Activated CD8-positive, alpha-beta memory T cell treated with anti-CD3 and anti-CD28 coated beads, Interleukin-2, amount 10 ng/mL, durations not matched to agents 7 days and 5 days (primary cell): Measurements from ENCODE around the gene MOSMO. TPM values are rescaled to one million over a fixed set of nuclear protein-coding genes. Genes with fewer than 3 reads are reported as not detected.
"Not testable (repeated sequence)": the region's sequence is repeated elsewhere in the genome, so short reads cannot be mapped to it uniquely, and the experiment has no call there.

Experiments used
- ATAC-seq: fragments of 150-1000 bp; cut with Tn5 transposase; one replicate; pipeline ENCODE4 v1.10.0; 2021; ENCODE audit warnings: moderate library complexity
- CTCF ChIA-PET: fragments of 350-600 bp; sonication (Branson Sonifier 250); formaldehyde crosslinking; loops from one replicate; lab custom pipeline; 2021; ENCODE audit warnings: antibody characterized with exemption; lab: Charles Lee
- DNase-seq: peaks from one replicate; pipeline ENCODE4 v3.0.0-alpha.2; 2020
- H3K27ac Mint-ChIP-seq: one replicate; pipeline ENCODE4 v1.8.0; 2021; ENCODE audit warnings: mild to moderate bottlenecking, mixed read lengths
- H3K27me3 Mint-ChIP-seq: one replicate; pipeline ENCODE4 v1.8.0; 2021; ENCODE audit warnings: mixed read lengths
- H3K36me3 Mint-ChIP-seq: one replicate; pipeline ENCODE4 v1.8.0; 2021; ENCODE audit warnings: mild to moderate bottlenecking, mixed read lengths
- H3K4me1 Mint-ChIP-seq: one replicate; pipeline ENCODE4 v1.8.0; 2021; ENCODE audit warnings: mixed read lengths
- H3K4me3 Mint-ChIP-seq: one replicate; pipeline ENCODE4 v1.8.0; 2021; ENCODE audit warnings: mild to moderate bottlenecking, moderate library complexity, mixed read lengths
- H3K9me3 Mint-ChIP-seq: one replicate; pipeline ENCODE4 v1.8.0; 2022; ENCODE audit warnings: low read depth, mixed read lengths
- total RNA-seq, 2 experiments: library from RNA; stranded (reverse); gene quantifications; one replicate each; pipeline ENCODE4 v1.2.3, GENCODE V29; 2021

MOSMO gene
- total RNA-seq, 2 experiments from 2014 or later = 10.2 to 12.6 TPM

DNA sequence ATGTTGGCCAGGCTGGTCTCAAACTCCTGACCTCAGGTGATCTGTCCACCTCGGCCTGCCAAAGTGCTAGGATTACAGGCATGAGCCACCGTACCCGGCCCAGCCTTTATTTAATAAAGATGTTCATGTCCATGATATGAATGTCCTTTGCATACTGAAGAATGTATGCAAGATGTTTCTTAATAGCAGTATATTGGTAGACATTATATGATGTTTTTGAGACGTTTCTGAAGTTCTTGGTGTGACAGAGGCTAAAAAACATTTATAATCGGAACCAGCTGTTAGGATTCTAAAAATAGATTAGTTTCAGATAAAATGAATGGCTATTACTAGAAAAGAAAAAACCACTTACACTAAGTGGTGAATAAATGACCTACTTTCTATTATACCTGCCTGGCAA is 18.8 kb upstream of the MOSMO start:
- CTCF ChIA-PET = interaction anchor here (1.5 to 2.2 kb wide), 4 partner anchors 10 to 200 kb away, joined by 4 to 12 read pairs (median 8); no protein-coding TSS in a partner anchor
- peaks cover 21% of the 10 kb centered on the region for H3K4me1 Mint-ChIP-seq
- H3K9me3 Mint-ChIP-seq = no peaks in the 10 kb centered on the region
- H3K36me3 Mint-ChIP-seq = peaks cover 7% of the 10 kb centered on the region
- DNase-seq (no peak), ATAC-seq (no peak)
- H3K27me3 Mint-ChIP-seq = no peaks in the 10 kb centered on the region
- H3K27ac Mint-ChIP-seq = no peak overlapping the region
- H3K4me3 Mint-ChIP-seq = no peak overlapping the region

- Mint-ChIP-seq H3K27me3 (no peaks in the 10 kb centered on the region), H3K4me1 (peaks cover 21% of the 10 kb centered on the region), H3K4me3 (no peak overlapping the region), H3K9me3 (no peaks in the 10 kb centered on the region), H3K27ac (no peak overlapping the region), H3K36me3 (peaks cover 5% of the 10 kb centered on the region)
- ATAC-seq = no peak
- DNase-seq = no peak
- CTCF ChIA-PET = interaction anchor here (1.1 to 2.2 kb wide), 7 partner anchors 9 to 199 kb away, joined by 4 to 12 read pairs (median 6); no protein-coding TSS in a partner anchor
These were observed 18.2 kb upstream of the MOSMO start for GRCh38 chr16:21989751-21990150.

DNA sequence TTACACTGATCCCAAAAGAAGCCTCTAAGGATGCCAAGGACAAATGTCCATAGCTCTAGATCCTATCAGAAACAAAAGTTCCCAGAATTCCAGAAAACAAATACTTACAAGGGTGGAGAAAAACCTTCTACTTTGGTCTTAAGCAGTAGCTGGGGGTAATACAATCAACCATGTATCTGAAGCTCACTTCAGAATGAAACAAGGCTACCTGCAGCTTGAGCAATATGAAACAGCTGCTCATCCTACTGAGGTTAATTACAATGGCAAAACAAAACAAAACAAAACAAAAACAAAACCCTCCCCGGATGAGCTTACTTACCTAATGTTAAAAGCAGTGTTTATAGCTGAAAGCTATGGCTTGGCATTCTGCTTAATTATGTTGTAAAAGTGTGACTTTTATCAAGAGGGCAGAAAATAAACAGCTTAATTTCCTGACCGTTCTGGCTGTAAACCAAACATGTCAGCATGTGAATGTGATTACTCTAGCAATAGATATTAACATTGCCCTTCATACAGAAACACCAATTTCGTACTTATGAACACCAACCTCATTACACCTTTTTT is 17.4 kb upstream of the MOSMO start:
- no peak for ATAC-seq
- Mint-ChIP-seq H3K4me3 (no peak overlapping the region), H3K9me3 (no peaks in the 10 kb centered on the region), H3K27ac (no peak overlapping the region), H3K36me3 (peaks cover 2% of the 10 kb centered on the region), H3K27me3 (no peaks in the 10 kb centered on the region), H3K4me1 (peaks cover 21% of the 10 kb centered on the region)
- no peak for DNase-seq
- CTCF ChIA-PET = interaction anchor here (1.1 to 2.2 kb wide), 10 partner anchors 8 to 198 kb away, joined by 3 to 12 read pairs (median 6); no protein-coding TSS in a partner anchor

GRCh38 chr16:21991621-21992020 is 16.3 kb upstream of the MOSMO start:
- peak; percentile 30 for ATAC-seq
- Mint-ChIP-seq H3K27me3 (no peaks in the 10 kb centered on the region), H3K9me3 (no peaks in the 10 kb centered on the region), H3K27ac (no peak overlapping the region), H3K36me3 (no peaks in the 10 kb centered on the region), H3K4me1 (peaks cover 21% of the 10 kb centered on the region), H3K4me3 (no peak overlapping the region)
- CTCF ChIA-PET = interaction anchor here (1.2 to 4.7 kb wide), 4 partner anchors 9 to 107 kb away, joined by 3 to 20 read pairs (median 4); no protein-coding TSS in a partner anchor
- no peak for DNase-seq

GRCh38 chr16:21994856-21995465 is 12.9 kb upstream of the MOSMO start:
- Mint-ChIP-seq H3K9me3 (no peaks in the 10 kb centered on the region), H3K27me3 (no peaks in the 10 kb centered on the region), H3K27ac (no peak overlapping the region), H3K4me1 (peaks cover 17% of the 10 kb centered on the region), H3K4me3 (no peak overlapping the region), H3K36me3 (no peaks in the 10 kb centered on the region)
- CTCF ChIA-PET = interaction anchor here (4.7 kb wide), 1 partner anchor 83 kb away, joined by 20 read pairs; no protein-coding TSS in a partner anchor
- no peak for DNase-seq
- ATAC-seq = no peak

DNA sequence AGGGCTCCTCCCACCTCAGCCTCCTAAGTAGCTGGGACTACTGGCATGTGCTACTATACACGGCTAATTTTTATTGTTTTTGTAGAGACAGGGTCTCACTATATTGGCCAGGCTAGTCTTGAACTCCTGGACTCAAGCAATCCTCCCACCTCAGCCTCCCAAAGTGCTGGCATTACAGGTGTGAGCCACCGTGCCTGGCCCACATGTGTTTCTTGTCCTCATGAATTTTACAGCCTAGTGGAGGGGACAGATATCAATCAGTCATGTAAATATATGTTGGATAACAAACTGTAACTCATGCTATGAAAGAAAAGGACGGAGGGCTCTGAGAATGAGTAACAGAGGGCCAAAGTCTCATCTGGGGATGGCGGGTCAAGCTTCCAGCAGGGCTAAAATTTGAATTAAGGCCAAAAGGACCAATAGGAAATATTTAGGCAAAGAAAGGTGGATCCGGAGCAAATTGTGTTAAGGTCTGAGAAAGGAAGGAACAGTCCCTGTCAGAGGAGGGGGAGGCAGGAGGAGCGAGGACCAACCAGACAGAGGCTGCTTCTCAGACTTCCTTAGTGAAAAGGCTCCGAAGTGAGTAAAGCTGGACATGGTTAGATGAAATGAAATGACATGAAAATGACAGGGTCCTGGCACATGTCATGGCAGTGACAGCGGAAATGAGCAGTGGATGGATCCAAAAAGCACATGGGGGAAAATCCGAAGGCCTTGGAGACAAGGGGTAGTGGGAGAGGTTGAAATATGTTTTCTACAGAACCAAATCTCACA is 10.8 kb upstream of the MOSMO start:
- CTCF ChIA-PET = interaction anchor here (1.4 to 16.4 kb wide), 4 partner anchors 81 to 191 kb away, joined by 3 to 296 read pairs (median 41); no protein-coding TSS in a partner anchor
- Mint-ChIP-seq H3K4me1 (peaks cover 11% of the 10 kb centered on the region), H3K36me3 (no peaks in the 10 kb centered on the region), H3K27me3 (no peaks in the 10 kb centered on the region), H3K9me3 (no peaks in the 10 kb centered on the region), H3K4me3 (no peak overlapping the region), H3K27ac (no peak overlapping the region)
- ATAC-seq = no peak
- no peak for DNase-seq

GRCh38 chr16:21997697-21998480 is 10.0 kb upstream of the MOSMO start:
- H3K4me1 Mint-ChIP-seq = peaks cover 9% of the 10 kb centered on the region
- no peaks in the 10 kb centered on the region for H3K9me3 Mint-ChIP-seq
- no peaks in the 10 kb centered on the region for H3K36me3 Mint-ChIP-seq
- DNase-seq = no peak
- no peaks in the 10 kb centered on the region for H3K27me3 Mint-ChIP-seq
- no peak for ATAC-seq
- no peak overlapping the region for H3K27ac Mint-ChIP-seq
- H3K4me3 Mint-ChIP-seq = no peak overlapping the region
- CTCF ChIA-PET = interaction anchor here (1.1 to 16.4 kb wide), 6 partner anchors 9 to 190 kb away, joined by 3 to 296 read pairs (median 15); no protein-coding TSS in a partner anchor

DNA sequence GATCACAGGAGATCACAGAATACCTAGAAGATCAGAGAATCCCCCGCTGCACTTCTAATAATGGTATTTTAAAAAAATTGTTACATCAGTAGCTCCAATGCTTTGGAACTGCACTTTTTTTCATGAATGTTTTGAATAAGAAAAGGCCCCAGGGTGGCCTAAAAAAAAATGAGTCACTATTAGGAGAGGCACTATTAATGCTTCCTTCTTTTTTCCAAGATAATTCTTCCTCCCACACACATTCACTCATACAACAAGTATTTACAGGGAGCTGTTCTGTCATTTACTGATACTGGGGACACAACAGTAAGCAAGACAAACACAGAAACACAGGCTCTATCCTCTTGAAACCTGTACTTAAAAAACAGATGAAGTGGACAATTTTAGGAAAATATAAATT is 6.3 kb upstream of the MOSMO start:
- H3K4me3 Mint-ChIP-seq = no peak overlapping the region
- no peaks in the 10 kb centered on the region for H3K9me3 Mint-ChIP-seq
- H3K27ac Mint-ChIP-seq = no peak overlapping the region

GRCh38 chr16:22002047-22002446 is 5.9 kb upstream of the MOSMO start:
- CTCF ChIA-PET = interaction anchor here (0.7 to 16.4 kb wide), 19 partner anchors 10 to 298 kb away, joined by 3 to 296 read pairs (median 4); partner anchors contain the start of gene VWA3A
- DNase-seq, ATAC-seq, H3K27ac Mint-ChIP-seq, H3K9me3 Mint-ChIP-seq, H3K4me3 Mint-ChIP-seq, H3K27me3 Mint-ChIP-seq, H3K36me3 Mint-ChIP-seq: not testable (repeated sequence)
- peaks cover 14% of the 10 kb centered on the region for H3K4me1 Mint-ChIP-seq

More for the DNA sequence above, 6.3 kb upstream of the MOSMO start:
- Mint-ChIP-seq H3K36me3 (no peaks in the 10 kb centered on the region), H3K4me1 (peaks cover 10% of the 10 kb centered on the region), H3K27me3 (no peaks in the 10 kb centered on the region)
- DNase-seq (no peak), ATAC-seq (no peak)
- CTCF ChIA-PET = interaction anchor here (0.8 to 16.4 kb wide), 18 partner anchors 10 to 299 kb away, joined by 3 to 296 read pairs (median 4); partner anchors contain the start of gene VWA3A

DNA sequence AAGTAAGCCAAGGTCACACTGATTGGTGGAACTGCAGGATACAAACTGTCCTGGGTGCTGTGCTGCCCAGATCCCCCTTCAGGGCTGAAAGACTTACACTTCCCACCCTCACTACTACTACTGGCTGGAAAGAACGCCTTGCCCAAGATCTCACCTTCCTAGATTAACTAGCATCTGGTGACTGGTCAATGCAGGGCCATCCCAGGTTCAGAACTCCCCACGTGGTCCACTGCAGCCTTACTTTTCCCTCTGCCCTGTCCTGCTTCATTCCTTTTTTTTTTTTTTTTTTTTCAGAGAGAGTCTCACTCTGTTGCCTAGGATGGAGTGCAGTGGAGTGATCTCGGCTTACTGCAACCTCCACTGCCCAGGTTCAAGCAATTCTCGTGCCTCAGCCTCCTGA is 4.7 kb upstream of the MOSMO start:
- Mint-ChIP-seq H3K4me3 (no peak overlapping the region), H3K36me3 (no peaks in the 10 kb centered on the region), H3K27me3 (no peaks in the 10 kb centered on the region), H3K27ac (no peak overlapping the region), H3K4me1 (peaks cover 18% of the 10 kb centered on the region), H3K9me3 (no peaks in the 10 kb centered on the region)
- DNase-seq (no peak), ATAC-seq (no peak)
- CTCF ChIA-PET = interaction anchor here (0.9 to 16.4 kb wide), 5 partner anchors 13 to 185 kb away, joined by 5 to 296 read pairs (median 12); no protein-coding TSS in a partner anchor

- DNase-seq (no peak), ATAC-seq (no peak)
- Mint-ChIP-seq H3K27me3 (no peaks in the 10 kb centered on the region), H3K4me3 (no peak overlapping the region), H3K4me1 (peaks cover 22% of the 10 kb centered on the region), H3K36me3 (no peaks in the 10 kb centered on the region), H3K27ac (no peak overlapping the region), H3K9me3 (no peaks in the 10 kb centered on the region)
- CTCF ChIA-PET = interaction anchor here (9.8 to 16.4 kb wide), 2 partner anchors 74 to 184 kb away, joined by 102 to 296 read pairs; no protein-coding TSS in a partner anchor
These were observed 3.6 kb upstream of the MOSMO start for GRCh38 chr16:22004341-22004740.

GRCh38 chr16:22005746-22006145 is 2.2 kb upstream of the MOSMO start:
- Mint-ChIP-seq H3K4me3 (no peak overlapping the region), H3K9me3 (no peaks in the 10 kb centered on the region), H3K27me3 (no peaks in the 10 kb centered on the region), H3K27ac (no peak overlapping the region), H3K4me1 (peaks cover 28% of the 10 kb centered on the region), H3K36me3 (no peaks in the 10 kb centered on the region)
- ATAC-seq (no peak), DNase-seq (no peak)
- CTCF ChIA-PET = interaction anchor here (1.2 to 16.4 kb wide), 3 partner anchors 72 to 182 kb away, joined by 5 to 296 read pairs (median 102); no protein-coding TSS in a partner anchor
